Neural cell (in vitro differentiated cells): ENCODE data around the gene ARGLU1. TPM values are rescaled to one million over a fixed set of nuclear protein-coding genes. Genes with fewer than 3 reads are reported as not detected.
A peak's percentile ranks its signal among the peaks of the same experiment; 100 is the strongest.

Source experiments
- H2AFZ ChIP-seq: fragments of 200-600, 300-800 bp; sonication (generic), shearing (Covaris generic); 2 replicates; pipeline ENCODE4 v1.6.0; 2014; ENCODE audit warnings: low read depth, mild to moderate bottlenecking, antibody characterized with exemption, low read length, moderate library complexity
- H3F3A ChIP-seq: fragments of 200-600 bp; shearing (Covaris generic); 2 replicates; pipeline ENCODE4 v1.6.1; 2016; ENCODE audit warnings: mild to moderate bottlenecking, moderate library complexity, mixed read lengths, antibody characterized with exemption, low read length; ENCODE audit not compliant: insufficient read depth, poor library complexity, severe bottlenecking
- H3K27ac ChIP-seq: fragments of 200-600, 300-800 bp; sonication (generic), shearing (Covaris generic); 2 replicates; pipeline ENCODE4 v1.5.1; 2014; ENCODE audit warnings: mild to moderate bottlenecking, low read length, moderate library complexity
- H3K27me3 ChIP-seq: fragments of 300-800, 200-600 bp; sonication (generic), shearing (Covaris generic); 2 replicates; pipeline ENCODE4 v1.6.0; 2014; ENCODE audit warnings: mild to moderate bottlenecking, low read depth, low read length, moderate library complexity; ENCODE audit not compliant: insufficient read depth
- H3K36me3 ChIP-seq: fragments of 300-800, 200-600 bp; sonication (generic), shearing (Covaris generic); 2 replicates; pipeline ENCODE4 v1.5.1; 2014; ENCODE audit warnings: mild to moderate bottlenecking, antibody characterized with exemption, low read length, moderate library complexity; ENCODE audit not compliant: insufficient read depth
- H3K4me2 ChIP-seq: fragments of 300-800, 200-600 bp; sonication (generic), shearing (Covaris generic); 2 replicates; pipeline ENCODE4 v1.6.0; 2014; ENCODE audit warnings: mild to moderate bottlenecking, low read length
- H3K4me3 ChIP-seq: fragments of 300-800, 200-600 bp; sonication (generic), shearing (Covaris generic); 2 replicates; pipeline ENCODE4 v1.5.1; 2014; ENCODE audit warnings: mild to moderate bottlenecking, low read length, moderate library complexity
- H3K79me2 ChIP-seq: fragments of 200-600 bp; shearing (Covaris generic); replicated peaks from 2 replicates; pipeline ENCODE4 v1.6.0; 2014; ENCODE audit warnings: mild to moderate bottlenecking, low read length, moderate library complexity; ENCODE audit not compliant: insufficient read depth
- H3K9ac ChIP-seq: fragments of 300-800, 200-600 bp; sonication (generic), shearing (Covaris generic); 2 replicates; pipeline ENCODE4 v1.6.1; 2016; ENCODE audit warnings: mild to moderate bottlenecking, low read length, mixed read lengths
- H3K9me2 ChIP-seq: fragments of 200-600 bp; shearing (Covaris generic); 2 replicates; pipeline ENCODE4 v1.6.1; 2016; ENCODE audit warnings: mild to moderate bottlenecking, low read length, mixed read lengths; ENCODE audit not compliant: insufficient read depth
- H3K9me3 ChIP-seq: fragments of 200-600, 300-800 bp; sonication (generic), shearing (Covaris generic); 2 replicates; pipeline ENCODE4 v1.6.1; 2016; ENCODE audit warnings: mild to moderate bottlenecking, mixed run types, low read length, moderate library complexity, mixed read lengths
- H4K20me1 ChIP-seq: fragments of 200-600 bp; shearing (Covaris generic); 2 replicates; pipeline ENCODE4 v1.6.1; 2016; ENCODE audit warnings: mild to moderate bottlenecking, mixed run types; ENCODE audit not compliant: insufficient read depth
- CTCF ChIP-seq: fragments of 450-650 bp; IDR thresholded peaks from 2 replicates; pipeline ENCODE4 v1.5.1; 2014; ENCODE audit warnings: antibody characterized with exemption, mild to moderate bottlenecking, moderate library complexity; ENCODE audit not compliant: poor library complexity, severe bottlenecking
- EP300 ChIP-seq: fragments of 450-650 bp; conservative IDR thresholded peaks from 2 replicates; pipeline ENCODE4 v1.6.1; 2014; ENCODE audit warnings: antibody characterized with exemption, mild to moderate bottlenecking, moderate library complexity; ENCODE audit not compliant: poor library complexity, severe bottlenecking
- EZH2 ChIP-seq: fragments of 200-600, 300-800 bp; shearing (Covaris generic), sonication (generic); IDR thresholded peaks from 2 replicates; pipeline ENCODE4 v1.6.1; 2014; ENCODE audit warnings: antibody characterized with exemption, low read length, borderline replicate concordance, mild to moderate bottlenecking; ENCODE audit not compliant: insufficient read depth, poor library complexity, severe bottlenecking
- MXI1 ChIP-seq: fragments of 450-650 bp; conservative IDR thresholded peaks from 2 replicates; pipeline ENCODE4 v1.6.1; 2014; ENCODE audit warnings: antibody characterized with exemption, mild to moderate bottlenecking; ENCODE audit not compliant: poor library complexity, severe bottlenecking
- POLR2AphosphoS5 ChIP-seq: IDR thresholded peaks from 2 replicates; pipeline ENCODE4 v1.6.1; 2012
- RAD21 ChIP-seq: fragments of 450-650 bp; conservative IDR thresholded peaks from 2 replicates; pipeline ENCODE4 v1.6.1; 2014; ENCODE audit warnings: antibody characterized with exemption, mild to moderate bottlenecking, moderate library complexity
- SMC3 ChIP-seq: fragments of 450-650 bp; conservative IDR thresholded peaks from 2 replicates; pipeline ENCODE4 v1.6.1; 2014; ENCODE audit warnings: antibody characterized with exemption, mild to moderate bottlenecking, moderate library complexity; ENCODE audit not compliant: poor library complexity
- TAF1 ChIP-seq: IDR thresholded peaks from 2 replicates; pipeline ENCODE4 v1.6.1; 2012; ENCODE audit warnings: low read depth
- polyA plus RNA-seq: library from polyadenylated mRNA; depleted of rRNA; stranded (reverse); fragments of >200 nt; gene quantifications from 2 replicates; pipeline ENCODE4 v1.2.3, GENCODE V29; 2014
- TF ChIP-seq, protein P1 (sequence below): IDR thresholded peaks from 2 replicates; pipeline ENCODE4 v1.6.1; 2012; ENCODE audit warnings: borderline replicate concordance

ARGLU1 gene
- polyA plus RNA-seq, 1 donor from 2014 or later = 967 TPM

DNA sequence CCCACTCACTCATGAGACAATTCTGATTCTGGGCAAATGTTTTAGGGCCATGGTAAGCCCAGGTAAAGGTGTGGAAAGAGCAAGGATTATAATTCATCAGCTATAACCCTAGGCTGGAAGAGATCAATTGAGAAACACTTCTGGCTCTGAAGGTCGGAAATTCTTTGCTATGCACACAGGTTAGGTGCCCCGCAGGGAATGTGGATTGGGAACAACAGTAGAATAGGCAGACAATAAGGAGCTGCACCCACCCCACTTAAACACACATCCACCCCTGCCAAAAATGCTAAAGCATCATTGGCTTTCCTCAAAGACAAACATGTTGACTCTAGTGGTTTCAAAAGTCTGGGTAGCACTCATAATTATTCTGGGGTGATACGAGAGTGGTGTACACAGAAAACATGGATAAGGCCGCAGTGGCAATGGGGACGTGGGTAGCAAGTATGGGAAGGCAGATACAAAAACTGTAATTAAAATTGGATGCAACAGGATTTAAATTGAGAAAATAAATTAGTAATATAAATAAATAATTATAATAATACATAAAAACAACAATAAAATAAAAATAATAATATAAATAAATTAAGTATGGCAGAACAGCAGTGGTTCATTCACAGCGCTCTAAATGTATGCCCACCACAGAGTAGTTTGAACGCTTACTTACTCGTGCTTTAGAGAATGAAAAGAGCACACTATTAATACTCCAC lies 41.0 kb downstream of the ARGLU1 start (continued):
- TF ChIP-seq EZH2 (no peak), RAD21 (no peak)

DNA sequence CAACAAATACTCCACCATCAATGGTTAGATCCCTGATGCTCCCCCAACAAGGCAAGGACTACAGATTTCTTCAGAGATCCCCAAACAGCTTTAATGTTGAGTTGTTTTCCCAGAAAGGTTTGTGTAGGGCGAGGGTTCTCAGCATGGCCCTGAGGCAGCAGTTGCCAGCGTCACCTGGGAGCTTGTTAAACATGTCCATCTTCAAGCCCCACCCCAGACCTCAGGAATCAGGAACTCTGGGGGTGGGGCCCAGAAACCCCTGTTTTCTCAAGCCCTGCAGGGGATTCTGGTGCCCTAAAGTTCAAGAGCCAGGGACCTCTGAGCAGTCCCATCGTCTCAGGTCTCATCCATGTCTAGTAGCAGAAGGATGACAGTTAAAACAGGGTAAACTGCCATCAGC lies 42.1 kb downstream of the ARGLU1 start:
- Histone ChIP-seq H3K9me2 (no peaks in the 10 kb centered on the region), H3K27me3 (no peaks in the 10 kb centered on the region), H3K27ac (no peak overlapping the region), H2AFZ (no peak overlapping the region), H3K4me2 (no peak overlapping the region), H3K9ac (no peak overlapping the region), H3K9me3 (no peaks in the 10 kb centered on the region), H3K4me3 (peak overlapping the region; percentile 32), H3K79me2 (peaks cover 99% of the 10 kb centered on the region), H4K20me1 (no peaks in the 10 kb centered on the region), H3K36me3 (no peaks in the 10 kb centered on the region), H3F3A (peaks cover 14% of the 10 kb centered on the region)
- TF ChIP-seq TAF1 (no peak), MXI1 (no peak), CTCF (no peak), EP300 (no peak), RAD21 (no peak), SMC3 (no peak), POLR2AphosphoS5 (no peak), EZH2 (no peak)
- TF ChIP-seq, protein P1, sequence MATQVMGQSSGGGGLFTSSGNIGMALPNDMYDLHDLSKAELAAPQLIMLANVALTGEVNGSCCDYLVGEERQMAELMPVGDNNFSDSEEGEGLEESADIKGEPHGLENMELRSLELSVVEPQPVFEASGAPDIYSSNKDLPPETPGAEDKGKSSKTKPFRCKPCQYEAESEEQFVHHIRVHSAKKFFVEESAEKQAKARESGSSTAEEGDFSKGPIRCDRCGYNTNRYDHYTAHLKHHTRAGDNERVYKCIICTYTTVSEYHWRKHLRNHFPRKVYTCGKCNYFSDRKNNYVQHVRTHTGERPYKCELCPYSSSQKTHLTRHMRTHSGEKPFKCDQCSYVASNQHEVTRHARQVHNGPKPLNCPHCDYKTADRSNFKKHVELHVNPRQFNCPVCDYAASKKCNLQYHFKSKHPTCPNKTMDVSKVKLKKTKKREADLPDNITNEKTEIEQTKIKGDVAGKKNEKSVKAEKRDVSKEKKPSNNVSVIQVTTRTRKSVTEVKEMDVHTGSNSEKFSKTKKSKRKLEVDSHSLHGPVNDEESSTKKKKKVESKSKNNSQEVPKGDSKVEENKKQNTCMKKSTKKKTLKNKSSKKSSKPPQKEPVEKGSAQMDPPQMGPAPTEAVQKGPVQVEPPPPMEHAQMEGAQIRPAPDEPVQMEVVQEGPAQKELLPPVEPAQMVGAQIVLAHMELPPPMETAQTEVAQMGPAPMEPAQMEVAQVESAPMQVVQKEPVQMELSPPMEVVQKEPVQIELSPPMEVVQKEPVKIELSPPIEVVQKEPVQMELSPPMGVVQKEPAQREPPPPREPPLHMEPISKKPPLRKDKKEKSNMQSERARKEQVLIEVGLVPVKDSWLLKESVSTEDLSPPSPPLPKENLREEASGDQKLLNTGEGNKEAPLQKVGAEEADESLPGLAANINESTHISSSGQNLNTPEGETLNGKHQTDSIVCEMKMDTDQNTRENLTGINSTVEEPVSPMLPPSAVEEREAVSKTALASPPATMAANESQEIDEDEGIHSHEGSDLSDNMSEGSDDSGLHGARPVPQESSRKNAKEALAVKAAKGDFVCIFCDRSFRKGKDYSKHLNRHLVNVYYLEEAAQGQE = no peak

GRCh38 chr13:106524108-106524507 lies 43.8 kb downstream of the ARGLU1 start:
- H3K4me3 ChIP-seq = peak overlapping the region; percentile 22
- TF ChIP-seq RAD21 (no peak), POLR2AphosphoS5 (no peak), EZH2 (no peak), EP300 (no peak)
- no peaks in the 10 kb centered on the region for H3K36me3 ChIP-seq
- H3K9ac ChIP-seq = no peak overlapping the region
- H3K4me2 ChIP-seq = peak overlapping the region; percentile 6
- peaks cover 10% of the 10 kb centered on the region for H3F3A ChIP-seq
- H3K9me2 ChIP-seq = no peaks in the 10 kb centered on the region
- no peaks in the 10 kb centered on the region for H3K9me3 ChIP-seq
- no peak overlapping the region for H3K27ac ChIP-seq
- H3K27me3 ChIP-seq = no peaks in the 10 kb centered on the region
- H4K20me1 ChIP-seq = no peaks in the 10 kb centered on the region
- peaks cover 99% of the 10 kb centered on the region for H3K79me2 ChIP-seq
- no peak overlapping the region for H2AFZ ChIP-seq
